Keratinocyte (primary cell): ENCODE results near the gene DNAJC5G. TPM values are rescaled to one million over a fixed set of nuclear protein-coding genes. Genes with fewer than 3 reads are reported as not detected.

Source experiments
- DNase-seq: peaks from one replicate; pipeline ENCODE4 v3.0.0-alpha.2; 2011; ENCODE audit warnings: low read depth, missing footprints, low spot score
- FAIRE-seq: peaks from 2 replicates; lab custom pipeline; 2011; peaks lifted over from hg19 to GRCh38; lab: Jason Lieb, UNC
- H2AFZ ChIP-seq: 2 replicates; pipeline ENCODE4 v1.6.0; 2012; ENCODE audit warnings: low read length, control low read depth, inconsistent platforms; ENCODE audit not compliant: control insufficient read depth
- H3K27ac ChIP-seq: 2 replicates; pipeline ENCODE4 v1.5.1; 2011; ENCODE audit warnings: low read length; ENCODE audit not compliant: control insufficient read depth, insufficient read depth
- H3K27me3 ChIP-seq: 3 replicates; pipeline ENCODE4 v1.6.0; 2011; ENCODE audit warnings: low read length; ENCODE audit not compliant: control insufficient read depth, insufficient read depth; ENCODE audit errors: extremely low read depth
- H3K36me3 ChIP-seq, 2 experiments: 2 replicates in 1 of 2; 3 replicates in 1 of 2; pipeline ENCODE4 v1.5.1; 2011; ENCODE audit warnings: low read length in 2 of 2, mild to moderate bottlenecking in 1 of 2; ENCODE audit not compliant: control insufficient read depth in 2 of 2, insufficient read depth in 2 of 2; ENCODE audit errors: extremely low read depth in 1 of 2
- H3K4me1 ChIP-seq: 3 replicates; pipeline ENCODE4 v1.5.1; 2011; ENCODE audit warnings: low read length; ENCODE audit not compliant: control insufficient read depth, insufficient read depth; ENCODE audit errors: extremely low read depth
- H3K4me2 ChIP-seq: 3 replicates; pipeline ENCODE4 v1.6.0; 2011; ENCODE audit warnings: low read depth, low read length; ENCODE audit not compliant: control insufficient read depth, insufficient read depth; ENCODE audit errors: extremely low read depth
- H3K4me3 ChIP-seq, 3 experiments: fragments of 200-600 bp in 1 of 3; sonication (generic) in 1 of 3; 2 replicates in 2 of 3; 3 replicates in 1 of 3; pipeline ENCODE4 v1.5.1; 2011 to 2016; ENCODE audit warnings: low read length in 3 of 3, mild to moderate bottlenecking in 3 of 3, control low read depth in 2 of 3, inconsistent platforms in 1 of 3, low read depth in 1 of 3, mixed read lengths in 1 of 3, mixed run types in 1 of 3, moderate library complexity in 1 of 3; ENCODE audit not compliant: control insufficient read depth in 2 of 3, insufficient read depth in 2 of 3; ENCODE audit errors: extremely low read depth in 1 of 3
- H3K79me2 ChIP-seq: 2 replicates; pipeline ENCODE4 v1.6.0; 2012; ENCODE audit warnings: low read length; ENCODE audit not compliant: control insufficient read depth, insufficient read depth
- H3K9ac ChIP-seq: 3 replicates; pipeline ENCODE4 v1.6.0; 2011; ENCODE audit warnings: low read length; ENCODE audit not compliant: control insufficient read depth, insufficient read depth; ENCODE audit errors: extremely low read depth
- H3K9me1 ChIP-seq: 3 replicates; pipeline ENCODE4 v1.6.0; 2011; ENCODE audit warnings: low read length; ENCODE audit not compliant: control insufficient read depth, insufficient read depth; ENCODE audit errors: extremely low read depth
- H3K9me3 ChIP-seq: 2 replicates; pipeline ENCODE4 v1.5.1; 2012; ENCODE audit warnings: low read depth, low read length; ENCODE audit not compliant: control insufficient read depth
- H4K20me1 ChIP-seq: 3 replicates; pipeline ENCODE4 v1.6.0; 2011; ENCODE audit warnings: low read length; ENCODE audit not compliant: control insufficient read depth, insufficient read depth; ENCODE audit errors: extremely low read depth
- CTCF ChIP-seq, 3 experiments: IDR thresholded peaks in 1 of 3; conservative IDR thresholded peaks in 1 of 3; optimal IDR thresholded peaks in 1 of 3; 2 replicates in 2 of 3; 3 replicates in 1 of 3; pipeline versions ENCODE3 to v1.5.1; 2011; ENCODE audit warnings: low read length in 3 of 3, mild to moderate bottlenecking in 3 of 3, moderate library complexity in 2 of 3, control low read depth in 1 of 3, inconsistent platforms in 1 of 3; ENCODE audit not compliant: insufficient read depth in 2 of 3; ENCODE audit errors: extremely low read depth in 1 of 3
- EZH2 ChIP-seq: IDR thresholded peaks from one replicate; pipeline ENCODE4 v1.6.1; 2012; ENCODE audit warnings: inconsistent platforms, mild to moderate bottlenecking, low read length, moderate library complexity
- dilution Hi-C: fragments of 300-500 bp; cut with MboI; formaldehyde crosslinking; loops from one replicate; pipeline ENCODE4 v1.7.0; 2020; ENCODE audit warnings: low sequenced_read_pairs; ENCODE audit not compliant: extremely low pct_ligation_motif_present
- polyA plus RNA-seq, 5 experiments: library from polyadenylated mRNA; depleted of rRNA in 3 of 5; stranded (reverse) in 3 of 5; stranded (forward) in 1 of 5; unstranded in 1 of 5; fragments of >200 nt; gene quantifications; 1 replicate in 1 of 5; 2 replicates in 3 of 5; 3 replicates in 1 of 5; pipeline versions ENCODE4 v1.2.1 to v1.2.3, GENCODE V29; 2011 to 2012; ENCODE audit warnings: missing spikeins in 2 of 5, low read depth in 1 of 5, low replicate concordance in 1 of 5

The DNAJC5G gene
- polyA plus RNA-seq, 1 donor (not counting 4 experiments of a cell fraction or from before 2014, with no cell fraction given), result not detected

- no peak overlapping the region for H3K4me2 ChIP-seq
- dilution Hi-C loops, result no loop called here
- DNase-seq, result no peak
- H3K4me1 ChIP-seq, result no peaks in the 10 kb centered on the region
- H3K9me1 ChIP-seq, result no peaks in the 10 kb centered on the region
- no peaks in the 10 kb centered on the region for H3K9me3 ChIP-seq
- H3K27ac ChIP-seq, result no peak overlapping the region
- H3K27me3 ChIP-seq, result peaks cover 3% of the 10 kb centered on the region
- peaks cover 25 to 39% of the 10 kb centered on the region in 2 experiments for H3K36me3 ChIP-seq
- FAIRE-seq, result no peak
- no peaks in the 10 kb centered on the region for H4K20me1 ChIP-seq
- no peaks in the 10 kb centered on the region for H3K79me2 ChIP-seq
- H2AFZ ChIP-seq, result no peak overlapping the region
- no peak overlapping the region for H3K9ac ChIP-seq
- TF ChIP-seq CTCF (optimal IDR thresholded peaks at IDR 0.05 in 1 of 3, IDR thresholded peaks at IDR 0.05 in 1 of 3, conservative IDR thresholded peaks at IDR 0.05 in 1 of 3; ENCODE audit: extremely low read depth in 1 of 3, insufficient read depth in 2 of 3, low read length in 3 of 3), result no peak
- TF ChIP-seq EZH2, result no peak
- H3K4me3 ChIP-seq, result no peak overlapping the region
Observed at GRCh38 chr2:27245626-27246025, 29.6 kb upstream of the DNAJC5G start.

GRCh38 chr2:27247893-27248292 is 27.3 kb upstream of the DNAJC5G start:
- Histone ChIP-seq H3K4me1 (no peaks in the 10 kb centered on the region), H3K9ac (no peak overlapping the region), H3K4me2 (no peak overlapping the region), H3K27ac (no peak overlapping the region), H4K20me1 (no peaks in the 10 kb centered on the region), H3K4me3 (no peak overlapping the region), H3K36me3 (peaks cover 8 to 17% of the 10 kb centered on the region in 2 experiments), H3K79me2 (no peaks in the 10 kb centered on the region), H2AFZ (no peak overlapping the region), H3K27me3 (peaks cover 14% of the 10 kb centered on the region), H3K9me3 (no peaks in the 10 kb centered on the region), H3K9me1 (no peaks in the 10 kb centered on the region)
- DNase-seq (no peak), FAIRE-seq (no peak)
- dilution Hi-C loops, result no loop called here
- no peak for TF ChIP-seq CTCF (optimal IDR thresholded peaks at IDR 0.05 in 1 of 3, IDR thresholded peaks at IDR 0.05 in 1 of 3, conservative IDR thresholded peaks at IDR 0.05 in 1 of 3; ENCODE audit: extremely low read depth in 1 of 3, insufficient read depth in 2 of 3, low read length in 3 of 3)
- TF ChIP-seq EZH2, result no peak
